HL-60 (cell line): ENCODE measurements around the gene AMMECR1.

Experiments
- DNase-seq, 2 experiments: peaks; one replicate each; pipeline ENCODE4 v3.0.0-alpha.2; 2010 to 2020; ENCODE audit warnings: low read depth in 1 of 2, low spot score in 1 of 2
- H3K27ac ChIP-seq: fragments of 250-450 bp; sonication (Bioruptor Pico); replicated peaks from 2 replicates; pipeline ENCODE4 v1.5.1; 2020; ENCODE audit warnings: mild to moderate bottlenecking, moderate library complexity
- H3K27me3 ChIP-seq: fragments of 250-450 bp; sonication (Bioruptor Pico); 2 replicates; pipeline ENCODE4 v1.5.1; 2021; ENCODE audit warnings: mild to moderate bottlenecking, moderate library complexity; ENCODE audit not compliant: insufficient read depth, poor library complexity, severe bottlenecking
- H3K4me3 ChIP-seq: replicated peaks from 2 replicates; pipeline ENCODE4 v1.5.1; 2011; ENCODE audit warnings: mild to moderate bottlenecking, control low read depth, low read length; ENCODE audit not compliant: insufficient read depth
- GABPA ChIP-seq: IDR thresholded peaks from 2 replicates; pipeline ENCODE4 v1.6.1; 2012; ENCODE audit warnings: low read depth
- POLR2AphosphoS5 ChIP-seq: IDR thresholded peaks from 2 replicates; pipeline ENCODE4 v1.6.1; 2012; ENCODE audit warnings: low read depth
- REST ChIP-seq: IDR thresholded peaks from 2 replicates; pipeline ENCODE4 v1.6.1; 2012; ENCODE audit warnings: low read depth; ENCODE audit not compliant: insufficient replicate concordance
- SPI1 ChIP-seq: IDR thresholded peaks from 2 replicates; pipeline ENCODE4 v1.6.1; 2012; ENCODE audit warnings: low read depth, mild to moderate bottlenecking, borderline replicate concordance
- TF ChIP-seq, protein P1 (sequence below): IDR thresholded peaks from one replicate; pipeline ENCODE4 v1.5.1; 2011; ENCODE audit warnings: low read length, control low read depth, inconsistent platforms; ENCODE audit not compliant: insufficient read depth

The AMMECR1 gene

GRCh38 chrX:110215411-110215810, 102.5 kb downstream of the AMMECR1 start:
- no peak for DNase-seq
- H3K27me3 ChIP-seq, result no peaks in the 10 kb centered on the region
- H3K27ac ChIP-seq, result no peak overlapping the region
- TF ChIP-seq GABPA, result no peak
- TF ChIP-seq SPI1, result no peak
- TF ChIP-seq, protein P1, sequence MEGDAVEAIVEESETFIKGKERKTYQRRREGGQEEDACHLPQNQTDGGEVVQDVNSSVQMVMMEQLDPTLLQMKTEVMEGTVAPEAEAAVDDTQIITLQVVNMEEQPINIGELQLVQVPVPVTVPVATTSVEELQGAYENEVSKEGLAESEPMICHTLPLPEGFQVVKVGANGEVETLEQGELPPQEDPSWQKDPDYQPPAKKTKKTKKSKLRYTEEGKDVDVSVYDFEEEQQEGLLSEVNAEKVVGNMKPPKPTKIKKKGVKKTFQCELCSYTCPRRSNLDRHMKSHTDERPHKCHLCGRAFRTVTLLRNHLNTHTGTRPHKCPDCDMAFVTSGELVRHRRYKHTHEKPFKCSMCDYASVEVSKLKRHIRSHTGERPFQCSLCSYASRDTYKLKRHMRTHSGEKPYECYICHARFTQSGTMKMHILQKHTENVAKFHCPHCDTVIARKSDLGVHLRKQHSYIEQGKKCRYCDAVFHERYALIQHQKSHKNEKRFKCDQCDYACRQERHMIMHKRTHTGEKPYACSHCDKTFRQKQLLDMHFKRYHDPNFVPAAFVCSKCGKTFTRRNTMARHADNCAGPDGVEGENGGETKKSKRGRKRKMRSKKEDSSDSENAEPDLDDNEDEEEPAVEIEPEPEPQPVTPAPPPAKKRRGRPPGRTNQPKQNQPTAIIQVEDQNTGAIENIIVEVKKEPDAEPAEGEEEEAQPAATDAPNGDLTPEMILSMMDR, result no peak
- TF ChIP-seq REST, result no peak
- TF ChIP-seq POLR2AphosphoS5, result no peak
- no peak overlapping the region for H3K4me3 ChIP-seq

DNA sequence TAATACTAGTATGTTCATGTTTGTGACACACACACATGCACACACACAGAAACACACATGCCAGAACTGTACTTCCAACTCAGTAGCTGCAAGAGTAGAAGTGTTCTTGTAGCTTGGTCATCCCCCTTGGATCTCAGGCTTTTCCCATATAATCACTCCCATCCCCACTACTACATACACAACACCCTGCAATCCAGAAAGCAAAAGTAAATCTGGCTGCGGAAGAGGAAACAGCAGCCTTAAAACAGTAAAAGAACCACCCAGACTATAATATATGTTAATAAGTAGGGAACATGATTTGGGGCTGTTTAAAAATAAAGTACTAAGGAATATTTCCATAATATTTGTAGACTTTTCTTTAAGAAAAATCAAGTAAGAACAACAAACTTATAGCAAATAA, 103.2 kb downstream of the AMMECR1 start:
- TF ChIP-seq, protein P1, result no peak
- no peak for TF ChIP-seq GABPA
- no peak for TF ChIP-seq SPI1
- TF ChIP-seq POLR2AphosphoS5, result no peak
- TF ChIP-seq REST, result no peak
- H3K27ac ChIP-seq, result no peak overlapping the region
- H3K4me3 ChIP-seq, result no peak overlapping the region
- no peak for DNase-seq
- no peaks in the 10 kb centered on the region for H3K27me3 ChIP-seq

DNA sequence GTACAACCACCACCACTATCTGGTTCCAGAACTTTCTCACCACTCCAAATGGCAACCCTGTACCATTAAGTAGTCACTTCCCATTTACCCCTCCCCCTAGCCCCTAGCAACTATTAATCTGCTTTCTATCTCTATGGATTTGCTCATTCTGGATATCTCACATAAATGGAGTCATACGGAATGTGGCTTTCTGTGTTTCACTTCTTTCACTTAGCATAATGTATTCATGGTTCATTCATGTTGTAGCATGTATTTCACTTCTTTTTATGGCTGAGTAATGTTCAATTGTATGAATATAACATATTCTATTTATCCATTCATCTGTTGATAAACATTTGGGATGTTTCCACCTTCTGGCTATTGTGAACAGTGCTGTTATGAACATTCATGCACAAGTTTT, 104.7 kb downstream of the AMMECR1 start:
- DNase-seq, result no peak
- no peaks in the 10 kb centered on the region for H3K27me3 ChIP-seq
- TF ChIP-seq, protein P1, result no peak
- TF ChIP-seq REST (no peak), GABPA (no peak), SPI1 (no peak)
- no peak overlapping the region for H3K4me3 ChIP-seq
- H3K27ac ChIP-seq, result no peak overlapping the region
